ENCODE data around the gene NTHL1. TPM values are rescaled to one million over a fixed set of nuclear protein-coding genes. Genes with fewer than 3 reads are reported as not detected.
A peak's percentile ranks its signal among the peaks of the same experiment; 100 is the strongest.

The NTHL1 gene
- total and polyA plus RNA-seq, 10 of the 15 experiments (the other 5 are each of a cell fraction or from before 2014, with no cell fraction given) = 0.85 to 54.7 (median 39.0) TPM

DNA sequence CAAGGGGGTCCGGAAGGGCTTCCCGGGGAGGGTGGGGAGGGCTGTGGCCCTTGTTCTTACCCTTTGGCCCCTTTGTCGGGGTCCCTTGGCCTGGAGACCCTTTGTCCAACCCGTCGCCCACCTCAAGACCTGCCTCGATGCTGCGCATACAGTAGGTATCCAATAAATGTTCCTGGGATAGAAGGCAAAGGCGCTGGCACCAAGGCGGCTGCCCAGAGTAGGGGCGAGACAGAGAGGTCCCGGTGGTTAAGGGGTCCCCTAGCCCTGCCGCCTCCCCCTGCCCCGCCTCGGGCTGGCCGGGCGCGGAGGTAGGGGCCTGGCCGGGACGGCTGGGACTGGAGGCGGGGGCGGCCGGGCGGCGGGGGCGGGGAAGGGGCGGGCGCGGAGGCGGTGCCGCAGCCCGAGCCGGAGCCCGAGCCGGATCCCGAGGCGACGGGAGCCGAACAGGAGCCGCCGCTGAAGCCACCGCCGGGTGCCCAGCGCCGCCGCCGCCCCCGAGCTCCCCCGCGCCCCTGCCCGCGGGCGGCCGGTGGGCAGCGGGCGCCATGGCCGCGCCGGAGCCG is 21.1 kb downstream of the NTHL1 start, which contains the start of gene NHERF2:
NHERF2 (plus strand) TSS at position 442 of the 563 bp plus-strand sequence; CDS start at position 546, 104 bp downstream.
- Histone ChIP-seq H3K36me3 (ENCODE audit: control insufficient read depth in 2 of 2, insufficient read depth in 2 of 2, low read length in 1 of 2) (no peaks in the 10 kb centered on the region), H3K27me3 (replicated peaks in 1 of 2; ENCODE audit: control insufficient read depth in 2 of 2, insufficient read depth in 2 of 2, low read length in 1 of 2) (peaks cover 11 to 13% of the 10 kb centered on the region in 2 experiments), H2AFZ (ENCODE audit: control insufficient read depth, low read depth, low read length) (no peak within 1 kb of the TSS), H3K9me3 (replicated peaks; ENCODE audit: control insufficient read depth, insufficient read depth, low read length) (no peaks in the 10 kb centered on the region), H3K9ac (ENCODE audit: control insufficient read depth, insufficient read depth, low read length) (no peak within 1 kb of the TSS), H3K4me3 (no peak within 1 kb of the TSS; the same call in 1 of the 2 replicates), H4K20me1 (ENCODE audit: control insufficient read depth, insufficient read depth) (peaks cover 5% of the 10 kb centered on the region; the same call in 1 of the 2 replicates), H3K79me2 (ENCODE audit: control insufficient read depth, insufficient read depth, low read length) (no peaks in the 10 kb centered on the region), H3K4me1 (ENCODE audit: control insufficient read depth, insufficient read depth, low read length) (peaks cover 7% of the 10 kb centered on the region), H3K4me2 (ENCODE audit: control insufficient read depth, insufficient read depth) (peak within 1 kb of the TSS; percentile 9; the same call in 1 of the 2 replicates), H3K27ac (ENCODE audit: control insufficient read depth, insufficient read depth) (no peak within 1 kb of the TSS)
- no peak for ATAC-seq
- BruUV-seq (replicated peaks) = no TSS peak
- ChIA-PET RAD21 (ENCODE audit: unreplicated experiment) (no interaction called here), CTCF (no interaction called here), POLR2A (no interaction called here), SMC1A (ENCODE audit: uncharacterized antibody, unreplicated experiment) (no interaction called here)
- intact Hi-C loops (cut with micrococcal nuclease; ENCODE audit: unreplicated experiment) = no loop called here
- no peak for FAIRE-seq
- in situ Hi-C loops (cut with MboI) = no loop called here
- DNase-seq (ENCODE audit: low read depth, low spot score) = no peak
- 26% methylated on average over 14 of the region's 59 CpGs for WGBS (ENCODE audit: insufficient coverage, insufficient replicate concordance, low lambda C conversion rate, missing lambda C conversion rate)
- TF ChIP-seq EGR1 (IDR thresholded peaks at IDR 0.05; ENCODE audit: borderline replicate concordance in 1 of 2, low read depth in 2 of 2, low read length in 2 of 2) = 0 out of 3 replicates have a peak, but pooled peaks of 1 of the 2 experiments have one; percentile 34
- TF ChIP-seq MYC (IDR thresholded peaks at IDR 0.05; ENCODE audit: insufficient read depth, insufficient read length, insufficient replicate concordance, low read length, severe bottlenecking) = no peak

DNA sequence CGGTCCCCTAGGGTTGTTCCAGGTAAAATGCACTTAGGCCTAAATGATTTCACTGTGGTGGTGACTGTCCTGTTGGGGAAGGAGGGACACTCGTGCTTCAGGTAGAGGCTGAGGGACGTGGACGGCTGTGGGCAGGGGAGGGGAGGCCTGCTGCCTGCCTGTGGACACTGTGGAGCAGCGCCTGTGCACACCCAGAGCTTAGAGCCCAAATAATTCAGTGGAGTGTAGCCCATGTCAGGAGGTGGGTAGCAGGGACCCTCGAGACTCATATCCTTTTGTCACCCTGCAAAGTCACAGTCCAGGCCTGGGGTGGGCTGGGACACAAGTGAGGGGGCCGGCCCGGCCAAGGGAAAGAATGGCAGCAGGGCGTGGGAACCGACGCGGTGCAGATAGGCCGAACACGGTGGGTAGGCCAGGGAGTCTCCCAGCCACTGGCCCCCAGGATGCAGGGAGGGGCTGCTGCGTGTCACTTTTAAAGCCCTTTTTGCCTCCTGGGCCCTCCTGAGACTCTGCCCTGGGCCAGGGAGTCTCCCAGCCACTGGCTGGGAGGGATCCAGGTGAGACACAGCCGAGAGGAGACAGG is 21.7 kb downstream of the NTHL1 start:
- ChIA-PET POLR2A (no interaction called here), SMC1A (ENCODE audit: uncharacterized antibody, unreplicated experiment) (interaction anchor here (1.0 kb wide), 1 partner anchor 114 kb away, joined by 4 read pairs; no protein-coding TSS in a partner anchor), CTCF (interaction anchor here (1.0 to 4.4 kb wide), 2 partner anchors 114 to 129 kb away, joined by 3 to 79 read pairs; partner anchors contain the start of gene TRAF7), RAD21 (ENCODE audit: unreplicated experiment) (no interaction called here)
- H4K20me1 ChIP-seq (ENCODE audit: control insufficient read depth, insufficient read depth) = peaks cover 5% of the 10 kb centered on the region; the same call in 1 of the 2 replicates
- no peak for ATAC-seq
- no TSS peak for BruUV-seq (replicated peaks)
- no peaks in the 10 kb centered on the region for H3K36me3 ChIP-seq (ENCODE audit: control insufficient read depth in 2 of 2, insufficient read depth in 2 of 2, low read length in 1 of 2)
- peaks cover 11 to 13% of the 10 kb centered on the region in 2 experiments for H3K27me3 ChIP-seq (replicated peaks in 1 of 2; ENCODE audit: control insufficient read depth in 2 of 2, insufficient read depth in 2 of 2, low read length in 1 of 2)
- H3K27ac ChIP-seq (ENCODE audit: control insufficient read depth, insufficient read depth) = no peak overlapping the region
- H3K9me3 ChIP-seq (replicated peaks; ENCODE audit: control insufficient read depth, insufficient read depth, low read length) = no peaks in the 10 kb centered on the region
- no peaks in the 10 kb centered on the region for H3K79me2 ChIP-seq (ENCODE audit: control insufficient read depth, insufficient read depth, low read length)
- H3K9ac ChIP-seq (ENCODE audit: control insufficient read depth, insufficient read depth, low read length) = no peak overlapping the region
- H2AFZ ChIP-seq (ENCODE audit: control insufficient read depth, low read depth, low read length) = no peak overlapping the region
- WGBS (ENCODE audit: insufficient coverage, insufficient replicate concordance, low lambda C conversion rate, missing lambda C conversion rate) = 52% methylated on average over 16 of the region's 16 CpGs
- H3K4me3 ChIP-seq = no peak overlapping the region
- no peak for DNase-seq (ENCODE audit: low read depth, low spot score)
- no peak overlapping the region for H3K4me2 ChIP-seq (ENCODE audit: control insufficient read depth, insufficient read depth)
- H3K4me1 ChIP-seq (ENCODE audit: control insufficient read depth, insufficient read depth, low read length) = peaks cover 7% of the 10 kb centered on the region
- no peak for FAIRE-seq
- in situ Hi-C loops (cut with MboI) (no loop called here), intact Hi-C loops (cut with micrococcal nuclease; ENCODE audit: unreplicated experiment) (no loop called here)
- no peak for TF ChIP-seq PAX5 (IDR thresholded peaks at IDR 0.05; ENCODE audit: borderline replicate concordance, low read depth, low read length)
- TF ChIP-seq KAT2A (conservative IDR thresholded peaks at IDR 0.05; ENCODE audit: control insufficient read depth, low read depth, low read length) = no peak
- no peak for TF ChIP-seq TBL1XR1 (IDR thresholded peaks at IDR 0.05; ENCODE audit: low read depth, low read length)
- TF ChIP-seq ZBTB33 (IDR thresholded peaks at IDR 0.05) = no peak
- TF ChIP-seq CHD2 (IDR thresholded peaks at IDR 0.05; ENCODE audit: borderline replicate concordance, low read depth, low read length) = no peak
- TF ChIP-seq EZH2 (IDR thresholded peaks at IDR 0.05; ENCODE audit: borderline replicate concordance, control insufficient read depth, low read depth, low read length) = no peak
- TF ChIP-seq STAT3 (IDR thresholded peaks at IDR 0.05; ENCODE audit: low read depth, low read length) = no peak
- no peak for TF ChIP-seq NBN (IDR thresholded peaks at IDR 0.05)
- no peak for TF ChIP-seq PML (IDR thresholded peaks at IDR 0.05; ENCODE audit: low read length)
- TF ChIP-seq HSF1 (IDR thresholded peaks at IDR 0.05; ENCODE audit: low read depth, low read length) = no peak
- no peak for TF ChIP-seq SIN3A (IDR thresholded peaks at IDR 0.05; ENCODE audit: low read depth, low read length)
- no peak for TF ChIP-seq ZSCAN29 (IDR thresholded peaks at IDR 0.05)
